A549 treated with CpdA at 1 μM for 4 hours (cell line): ENCODE measurements around the gene FOLR2. TPM values are rescaled to one million over a fixed set of nuclear protein-coding genes. Genes with fewer than 3 reads are reported as not detected.

Experiments
- total RNA-seq: library from RNA; stranded (reverse); fragments of 200-300 nt; extraction: Qiagen RNA extraction; gene quantifications from 5 replicates; pipeline ENCODE4 v1.2.3, GENCODE V29; 2022; ENCODE audit warnings: low read depth

The FOLR2 gene
- total RNA-seq: not detected in 5 replicates

DNA sequence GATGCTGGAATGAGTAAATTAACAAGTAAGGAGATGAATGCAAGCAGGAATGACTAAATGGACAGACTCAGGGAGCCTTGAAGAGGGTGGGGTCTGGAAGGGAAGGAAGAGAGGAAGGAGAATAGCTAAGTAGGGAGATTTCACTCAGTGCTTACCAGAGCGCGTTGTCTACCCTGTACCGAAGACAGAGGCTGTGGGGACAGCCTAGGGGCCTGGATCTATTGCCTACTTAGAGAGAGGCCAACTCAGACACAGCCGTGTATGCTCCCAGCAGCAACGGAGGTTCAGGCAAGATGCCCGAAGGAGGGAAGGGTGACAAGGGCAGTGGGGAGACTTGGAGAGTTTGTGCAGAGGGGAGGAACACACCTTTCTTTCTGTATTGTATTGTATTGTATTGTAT lies at the start of gene FOLR2:
Gene FOLR2, plus strand, starts transcription at position 157 of the 400 bp plus-strand sequence. CDS start 1,791 bp downstream, outside the sequence.

DNA sequence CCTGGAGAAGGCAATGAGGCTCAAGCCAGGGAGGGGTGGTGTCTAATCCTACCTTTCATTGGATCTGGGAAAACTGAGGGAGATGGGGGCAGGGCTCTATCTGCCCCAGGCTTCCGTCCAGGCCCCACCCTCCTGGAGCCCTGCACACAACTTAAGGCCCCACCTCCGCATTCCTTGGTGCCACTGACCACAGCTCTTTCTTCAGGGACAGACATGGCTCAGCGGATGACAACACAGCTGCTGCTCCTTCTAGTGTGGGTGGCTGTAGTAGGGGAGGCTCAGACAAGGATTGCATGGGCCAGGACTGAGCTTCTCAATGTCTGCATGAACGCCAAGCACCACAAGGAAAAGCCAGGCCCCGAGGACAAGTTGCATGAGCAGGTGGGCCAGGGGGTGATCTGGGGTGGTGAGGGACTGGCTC lies 24.6 kb upstream of the FOLR2 start, which contains the start of gene FOLR1:
Gene FOLR1, plus strand, starts transcription at position 180 of the 421 bp plus-strand sequence. Its CDS starts 34 bp downstream, at position 214.

DNA sequence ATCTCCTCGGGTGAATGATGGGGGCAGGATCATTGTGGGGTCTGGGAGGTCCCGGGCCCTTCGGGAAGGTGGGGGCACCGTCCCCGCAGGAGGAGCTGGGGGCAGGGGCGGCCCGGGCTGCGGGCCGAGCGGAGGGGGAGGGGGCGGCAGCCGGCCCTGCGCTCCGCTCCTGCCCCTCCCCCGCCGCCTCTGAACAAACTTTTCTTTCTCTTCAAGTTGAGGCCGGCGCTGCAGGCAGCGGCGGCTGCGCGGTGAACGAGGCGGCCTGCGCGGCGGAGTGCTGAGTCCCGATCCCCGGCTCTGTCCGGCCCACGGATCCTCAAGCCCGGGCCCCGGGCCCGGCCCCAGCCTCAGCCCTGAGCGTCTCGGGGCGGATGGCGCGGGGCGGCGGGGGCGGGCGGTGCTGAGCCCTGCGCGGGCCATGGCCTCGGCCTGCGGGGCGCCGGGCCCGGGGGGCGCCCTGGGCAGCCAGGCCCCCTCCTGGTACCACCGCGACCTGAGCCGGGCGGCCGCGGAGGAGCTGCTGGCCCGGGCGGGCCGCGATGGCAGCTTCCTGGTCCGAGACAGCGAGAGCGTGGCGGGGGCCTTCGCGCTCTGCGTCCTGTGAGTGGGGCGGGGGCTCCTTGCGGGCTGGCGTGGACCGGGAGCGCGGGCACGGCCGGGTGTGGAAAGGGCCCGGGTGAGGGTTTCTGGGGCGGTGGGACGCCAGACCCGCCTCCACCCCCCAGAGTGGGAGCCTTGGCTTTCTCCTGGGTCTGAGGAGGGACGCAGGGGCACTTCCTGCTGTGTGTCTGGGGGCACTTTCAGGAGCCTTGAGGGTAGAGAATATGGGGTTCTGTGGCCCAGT lies 8.2 kb downstream of the FOLR2 start, which contains the start of gene INPPL1:
Gene INPPL1, plus strand, starts transcription at position 204 of the 847 bp plus-strand sequence. Its CDS starts 218 bp downstream, at position 422.

DNA sequence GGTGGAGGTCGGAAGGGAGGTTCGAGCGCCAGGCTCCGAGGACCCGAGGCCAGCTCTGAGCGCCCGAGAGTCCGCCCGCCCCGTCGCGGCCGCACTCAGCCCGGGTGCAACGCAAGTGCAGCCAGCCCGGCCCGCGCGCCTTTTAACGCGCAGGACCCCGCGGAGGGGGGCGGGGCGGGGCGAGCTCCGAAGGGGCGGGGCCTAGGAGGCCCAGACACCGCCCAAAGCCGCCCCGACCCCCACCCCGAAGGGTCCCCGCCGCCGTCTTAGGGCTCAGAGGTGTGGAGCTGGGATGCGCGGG lies 27.4 kb downstream of the FOLR2 start, which contains the start of gene PHOX2A:
Gene PHOX2A, minus strand, starts transcription at position 117 of the 301 bp plus-strand sequence. CDS start 172 bp downstream, outside the sequence.

Other genes starting within 250 kb of the FOLR2 start
- gene IL18BP, start 217.9 kb upstream of the FOLR2 start, total RNA-seq: 3.6 to 6.0 TPM (median 3.8 TPM) in 5 replicates
- 61.5 to 76.5 TPM (median 69.5 TPM) in 5 replicates for gene NUMA1, start 136.3 kb upstream of the FOLR2 start, total RNA-seq
- 5.5 to 10.2 TPM (median 8.7 TPM) in 5 replicates for gene LRRC51, start 135.9 kb upstream of the FOLR2 start, total RNA-seq
- 121 to 157 TPM (median 145 TPM) in 5 replicates for gene LAMTOR1, start 113.5 kb upstream of the FOLR2 start, total RNA-seq
- not detected in 5 replicates for gene TOMT, start 110.9 kb upstream of the FOLR2 start, total RNA-seq
- gene ANAPC15, start 104.1 kb upstream of the FOLR2 start, total RNA-seq: 73.6 to 91.1 TPM (median 82.7 TPM) in 5 replicates
- gene FOLR3, start 81.1 kb upstream of the FOLR2 start, total RNA-seq: 0.18 to 0.42 TPM in 2 of 5 replicates, not detected in the others
- gene FOLR1, start 24.7 kb upstream of the FOLR2 start, total RNA-seq: not detected in 5 replicates
- gene INPPL1, start 8.0 kb downstream of the FOLR2 start, total RNA-seq: 66.4 to 89.8 TPM (median 68.4 TPM) in 5 replicates
- not detected in 5 replicates for gene PHOX2A, start 27.4 kb downstream of the FOLR2 start, total RNA-seq
- 11.5 to 19.3 TPM (median 17.8 TPM) in 5 replicates for gene CLPB, start 217.7 kb downstream of the FOLR2 start, total RNA-seq